NCI-H2107 (cell line): Measurements from ENCODE around the gene HHAT.
A peak's percentile ranks its signal among the peaks of the same experiment; 100 is the strongest.
"Not testable (repeated sequence)": the region's sequence is repeated elsewhere in the genome, so short reads cannot be mapped to it uniquely, and the experiment has no call there.

Experiments used
- DNase-seq: peaks from one replicate; lab custom pipeline; 2025; lab: John Stamatoyannopoulos, UW

The HHAT gene

GRCh38 chr1:210648588-210649269 is 320.0 kb downstream of the HHAT start:
- no peak for DNase-seq

DNA sequence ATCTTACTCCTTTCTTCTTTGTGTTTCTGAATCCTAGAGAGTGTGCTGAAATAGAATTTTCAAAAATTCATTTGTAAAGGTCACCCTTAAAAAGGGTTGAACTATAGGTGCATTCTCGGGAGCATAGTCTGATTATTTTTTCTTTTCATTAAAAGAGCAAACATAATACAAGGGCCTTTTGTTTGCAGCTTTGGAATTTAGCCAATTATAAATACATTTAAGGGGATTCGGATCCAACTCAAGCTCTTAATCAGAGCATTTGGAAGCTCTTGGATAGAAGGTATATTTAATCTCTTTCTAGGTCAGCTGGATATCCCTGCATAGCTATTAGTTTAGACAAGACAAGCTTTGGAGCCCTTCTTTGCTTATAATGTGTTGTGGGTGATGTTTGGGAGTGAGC is 321.7 kb downstream of the HHAT start:
- no peak for DNase-seq

GRCh38 chr1:210652329-210652954 is 323.7 kb downstream of the HHAT start:
- peak; percentile 2 for DNase-seq

DNA sequence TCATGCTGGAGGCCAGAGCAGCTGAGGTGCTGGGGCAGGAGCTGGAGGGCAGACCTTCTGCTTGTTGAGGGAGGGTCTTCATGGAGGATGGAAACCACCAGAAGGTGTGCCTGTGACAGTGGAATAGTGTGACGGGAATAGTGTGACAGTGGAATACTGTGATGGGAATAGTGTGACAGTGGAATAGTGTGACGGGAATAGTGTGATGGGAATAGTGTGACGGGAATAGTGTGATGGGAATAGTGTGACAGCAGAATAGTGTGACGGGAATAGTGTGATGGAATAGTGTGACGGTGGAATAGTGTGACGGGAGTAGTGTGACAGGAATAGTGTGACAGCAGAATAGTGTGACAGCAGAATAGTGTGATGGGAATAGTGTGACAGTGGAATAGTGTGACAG is 325.1 kb downstream of the HHAT start:
- DNase-seq = no peak

DNA sequence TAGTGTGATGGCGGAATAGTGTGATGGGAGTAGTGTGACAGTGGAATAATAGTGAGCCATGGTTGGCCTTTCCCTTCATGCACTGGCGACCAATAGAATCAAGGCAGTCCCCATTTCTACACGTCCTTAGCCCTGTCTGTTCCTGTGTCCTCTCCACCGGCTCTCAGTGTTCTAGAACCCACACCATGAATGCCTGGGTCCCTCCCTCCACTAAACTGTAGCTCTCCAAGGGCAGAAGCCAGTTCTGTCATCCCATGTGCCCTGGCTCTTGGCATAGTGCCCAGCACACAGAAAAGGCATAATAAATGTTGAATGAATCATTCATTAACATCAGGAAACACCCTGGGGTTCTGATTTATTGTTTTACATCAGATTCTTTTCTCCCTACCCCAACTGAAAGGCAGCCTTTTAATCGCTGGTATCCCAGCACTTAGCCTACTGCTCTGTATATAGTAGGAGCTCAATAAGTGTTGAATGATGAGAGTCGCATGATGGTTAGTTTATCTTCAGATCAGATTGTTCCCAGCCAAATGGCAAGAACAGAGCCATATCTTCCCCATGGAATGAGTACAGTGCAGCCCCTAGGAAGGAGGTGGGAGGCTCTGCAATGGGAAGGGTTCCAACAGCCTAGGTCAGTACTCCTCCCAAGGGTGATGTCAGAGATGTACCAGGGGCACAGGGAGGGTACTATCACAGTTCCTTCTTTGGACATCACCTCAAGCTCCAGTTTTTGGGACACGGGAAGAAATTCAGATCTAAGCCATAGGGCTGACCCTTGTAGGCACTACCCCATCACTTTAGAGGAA is 325.7 kb downstream of the HHAT start:
- DNase-seq = no peak

DNA sequence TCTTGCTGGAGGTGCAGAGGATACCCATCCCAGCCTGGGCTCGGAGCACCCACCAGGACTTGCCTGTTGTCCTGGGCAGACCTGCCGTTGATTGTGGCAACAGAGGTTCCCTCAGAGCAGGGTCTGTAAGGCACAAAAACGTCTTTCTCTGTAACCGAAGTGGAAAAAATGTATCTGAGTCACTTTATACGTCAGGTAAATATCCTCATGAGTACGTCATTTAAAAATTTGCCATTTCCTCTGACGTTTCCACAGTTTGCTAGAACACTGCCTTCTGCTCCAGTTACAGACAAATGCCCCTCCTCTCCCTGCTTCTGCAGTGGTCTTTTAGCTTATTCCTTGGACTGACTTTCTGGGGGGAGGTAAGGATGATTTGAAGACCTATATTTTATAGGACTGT is 326.8 kb downstream of the HHAT start:
- no peak for DNase-seq

DNA sequence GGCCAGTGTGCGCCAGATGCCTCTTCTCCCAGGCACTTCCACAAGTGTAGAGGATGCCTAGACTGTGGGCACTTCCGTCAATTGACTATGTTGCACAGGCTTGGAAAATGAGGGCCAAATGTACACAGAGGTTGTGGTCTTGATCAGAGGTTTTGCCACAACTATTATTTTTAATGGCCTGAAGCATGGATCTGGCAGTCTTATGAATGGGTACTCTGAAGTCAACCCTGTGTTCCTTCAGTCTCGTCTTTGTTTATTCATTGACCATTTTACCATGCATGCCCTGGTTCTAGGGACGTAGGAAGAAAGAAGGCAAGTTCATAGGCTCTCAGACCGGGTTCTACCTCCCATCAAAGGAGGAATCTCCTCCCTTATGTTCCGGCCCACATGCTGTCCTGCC is 329.1 kb downstream of the HHAT start:
- DNase-seq = no peak

- DNase-seq = not testable (repeated sequence)
These were observed 332.8 kb downstream of the HHAT start for GRCh38 chr1:210661520-210661919.

DNA sequence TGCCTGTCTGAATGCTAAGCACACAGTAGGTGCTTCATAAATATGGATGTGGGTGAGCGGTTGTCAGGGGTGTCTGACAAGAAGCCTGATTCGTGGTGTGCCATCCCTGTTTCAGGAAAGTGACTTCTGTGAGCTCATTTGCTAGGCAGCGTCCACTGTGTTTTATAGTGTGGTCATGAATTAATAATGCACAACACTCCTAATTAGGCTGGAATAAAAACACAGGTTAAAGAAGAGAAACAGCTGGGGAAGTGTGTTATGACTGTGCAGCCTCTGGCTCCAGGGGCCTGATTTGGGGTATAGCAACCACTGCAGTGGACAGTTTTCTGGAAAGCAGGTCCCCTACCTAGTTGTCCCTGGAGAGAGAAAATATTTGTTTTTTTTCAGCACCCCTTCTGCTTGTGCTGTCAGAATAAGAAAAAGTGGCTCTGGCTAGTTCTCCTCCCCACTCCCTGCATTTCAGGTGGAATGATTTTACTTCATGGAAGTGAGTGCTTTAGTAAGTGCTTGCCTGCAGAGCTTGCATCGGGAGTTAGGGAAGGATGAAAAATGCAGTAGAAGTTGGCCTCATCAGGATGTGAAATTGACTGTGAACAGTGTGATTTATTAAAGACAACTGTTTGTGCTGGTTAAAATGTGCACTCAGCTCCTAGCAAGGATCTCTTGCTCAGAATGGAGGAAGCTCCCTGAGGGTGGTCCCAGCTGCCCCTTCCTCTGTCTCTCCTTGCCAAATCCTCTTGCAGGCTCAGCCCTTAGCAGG is 333.8 kb downstream of the HHAT start:
- no peak for DNase-seq

DNA sequence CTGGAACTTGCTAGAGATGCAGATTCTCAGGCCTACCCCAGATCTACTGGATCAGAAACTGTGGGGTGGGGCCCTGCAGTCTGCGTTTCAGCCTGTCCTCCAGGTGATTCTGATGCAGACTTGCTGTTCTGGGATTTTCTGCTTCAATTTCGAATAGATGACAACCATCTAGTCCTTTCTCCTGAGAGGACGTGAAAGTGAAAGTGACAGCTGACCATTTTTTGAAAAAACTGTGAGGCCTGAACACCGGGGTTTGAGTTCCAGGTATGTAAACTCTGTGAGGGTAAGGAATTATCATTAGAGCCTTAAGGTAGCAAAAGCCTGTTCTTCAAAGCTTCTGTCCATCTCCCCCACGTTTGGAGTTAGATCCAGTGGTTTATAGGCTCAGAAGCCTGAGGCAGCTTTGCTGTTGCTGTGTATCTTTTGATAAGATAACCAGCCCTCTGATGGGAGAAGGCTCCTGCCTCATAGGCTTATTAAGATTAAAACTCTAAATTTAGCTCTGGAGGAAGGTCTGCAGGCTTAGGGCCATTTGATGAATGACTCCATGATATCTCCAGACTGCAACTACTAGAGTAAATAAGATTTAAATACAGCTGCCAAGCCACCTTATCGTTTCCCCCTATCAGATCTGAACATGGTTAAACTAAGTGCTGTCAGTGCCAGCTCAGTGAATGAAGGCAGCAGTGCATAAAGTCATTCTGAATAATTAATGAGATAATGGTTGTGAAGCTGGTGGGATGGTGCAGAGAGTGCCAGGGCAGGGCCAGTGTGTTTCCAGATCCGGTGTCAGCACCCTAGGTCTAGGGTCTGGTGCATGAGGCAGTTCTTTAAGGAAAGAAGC is 335.2 kb downstream of the HHAT start:
- DNase-seq = peak; percentile 35

DNA sequence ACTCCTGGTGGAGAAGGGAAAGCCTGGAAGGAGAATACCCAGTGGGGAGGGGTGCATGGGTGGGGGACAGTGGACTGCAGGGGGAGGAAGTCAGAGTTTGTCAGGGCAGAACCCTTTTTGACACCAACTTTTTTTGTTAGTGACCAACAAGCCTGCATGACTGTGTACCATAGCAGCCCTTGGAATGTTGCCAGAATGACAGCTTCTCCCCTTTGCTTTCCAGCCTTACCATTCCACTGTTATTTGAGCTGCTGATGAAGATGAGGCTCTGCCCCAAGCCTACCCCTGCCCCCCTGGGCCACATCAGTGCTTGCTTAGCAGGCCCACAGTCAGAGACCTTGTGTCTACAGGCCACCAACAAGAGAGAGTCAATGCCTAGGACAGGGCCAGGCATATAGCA is 341.2 kb downstream of the HHAT start:
- DNase-seq = no peak

DNA sequence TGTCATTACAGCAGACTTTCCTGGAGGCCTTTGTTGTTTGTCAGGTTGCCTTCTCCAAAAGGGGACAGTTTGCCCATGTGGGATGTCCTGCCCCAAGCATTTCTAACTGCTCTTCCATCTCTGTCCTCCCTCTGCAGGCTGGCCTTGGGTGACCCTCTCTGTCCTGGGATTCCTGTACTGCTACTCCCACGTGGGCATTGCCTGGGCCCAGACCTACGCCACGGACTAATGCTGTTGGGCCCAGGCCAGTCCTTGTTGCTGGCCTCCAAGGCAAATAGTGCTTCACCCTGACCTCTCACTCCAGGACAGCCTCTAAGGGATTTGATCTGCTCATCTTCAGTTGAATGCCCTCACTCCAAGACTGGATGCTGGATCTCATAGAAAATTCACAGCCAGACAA is 345.4 kb downstream of the HHAT start:
- DNase-seq = no peak

DNA sequence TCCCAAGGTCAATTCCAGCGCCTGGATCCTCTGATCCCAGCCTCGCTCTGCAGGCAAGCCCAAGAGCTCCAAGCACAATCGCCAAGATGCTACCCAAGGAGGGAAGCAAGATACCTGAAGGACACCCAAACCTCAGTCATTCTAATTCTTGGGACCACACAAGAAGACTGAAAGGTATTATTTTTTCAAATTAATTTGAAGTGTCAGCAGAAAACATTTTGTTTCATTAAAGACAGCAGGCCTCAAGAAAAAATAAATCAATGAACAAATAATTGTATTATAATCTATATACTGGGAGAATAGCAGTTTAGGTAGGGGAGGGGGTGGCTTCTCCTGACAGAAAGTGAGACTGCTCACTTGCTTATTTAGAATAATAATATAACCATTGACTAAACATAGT is 347.8 kb downstream of the HHAT start:
- no peak for DNase-seq

GRCh38 chr1:210677533-210677932 is 348.8 kb downstream of the HHAT start:
- no peak for DNase-seq

- DNase-seq = no peak
These were observed 349.6 kb downstream of the HHAT start for GRCh38 chr1:210678306-210678705.

DNA sequence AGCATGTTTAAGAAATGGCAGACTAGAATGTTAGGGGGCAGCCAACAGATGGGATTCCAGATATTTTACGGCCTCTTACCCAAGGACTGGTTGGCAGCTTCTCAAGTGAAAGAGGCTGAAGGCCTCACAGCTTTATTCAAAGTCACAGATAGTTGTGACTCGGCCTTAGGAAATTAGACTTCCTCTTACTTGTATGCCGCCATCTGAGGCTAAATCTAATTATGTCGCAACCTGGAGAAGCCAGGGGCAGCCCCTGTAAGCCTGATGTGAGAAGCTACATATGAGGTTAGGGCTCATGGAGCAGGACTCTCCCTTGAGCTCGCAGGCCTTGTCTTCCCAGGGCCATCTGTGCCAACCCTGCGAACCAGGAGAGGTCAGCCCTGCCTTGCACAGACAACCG is 352.5 kb downstream of the HHAT start:
- no peak for DNase-seq

GRCh38 chr1:210683403-210684047 is 354.8 kb downstream of the HHAT start:
- no peak for DNase-seq

- no peak for DNase-seq
These were observed 356.0 kb downstream of the HHAT start for GRCh38 chr1:210684466-210685294.

- no peak for DNase-seq
These were observed 356.6 kb downstream of the HHAT start for GRCh38 chr1:210685295-210685650.

- DNase-seq = no peak
These were observed 358.1 kb downstream of the HHAT start for GRCh38 chr1:210686841-210687240.
